Endothelial cell of hepatic sinusoid (primary cell): ENCODE measurements around the gene CEP135.
"Not testable (repeated sequence)": the region's sequence is repeated elsewhere in the genome, so short reads cannot be mapped to it uniquely, and the experiment has no call there.

ENCODE experiments used
- in situ Hi-C: cut with HindIII; loops from 2 replicates; pipeline ENCODE4 v1.10.0; 2017; ENCODE audit warnings: low sequenced_read_pairs

The CEP135 gene

GRCh38 chr4:55948726-55949481 is at the start of gene CEP135:
Gene CEP135, plus strand, starts transcription at chr4:55948945. Its CDS starts 3,186 bp downstream, at chr4:55952131.
- in situ Hi-C loops = no loop called here

- in situ Hi-C loops = no loop called here
Observed at GRCh38 chr4:55902677-55903076, 46.1 kb upstream of the CEP135 start.

- in situ Hi-C loops = no loop called here
Observed at GRCh38 chr4:55903577-55903976, 45.2 kb upstream of the CEP135 start.

- in situ Hi-C loops = no loop called here
Observed at GRCh38 chr4:55904576-55904975, 44.2 kb upstream of the CEP135 start.

GRCh38 chr4:55906323-55906722 is 42.4 kb upstream of the CEP135 start:
- in situ Hi-C loops = no loop called here

GRCh38 chr4:55906989-55907388 is 41.8 kb upstream of the CEP135 start:
- in situ Hi-C loops = no loop called here

- in situ Hi-C loops = no loop called here
Observed at GRCh38 chr4:55907469-55907868, 41.3 kb upstream of the CEP135 start.

- in situ Hi-C loops = no loop called here
Observed at GRCh38 chr4:55910140-55910539, 38.6 kb upstream of the CEP135 start.

GRCh38 chr4:55912249-55912648 is 36.5 kb upstream of the CEP135 start:
- in situ Hi-C loops = no loop called here

- in situ Hi-C loops = no loop called here
Observed at GRCh38 chr4:55920571-55920970, 28.2 kb upstream of the CEP135 start.

GRCh38 chr4:55921093-55921492 is 27.7 kb upstream of the CEP135 start:
- in situ Hi-C loops = no loop called here

- in situ Hi-C loops = no loop called here
Observed at GRCh38 chr4:55925241-55925640, 23.5 kb upstream of the CEP135 start.

GRCh38 chr4:55926610-55927009 is 22.1 kb upstream of the CEP135 start:
- in situ Hi-C loops = no loop called here

- in situ Hi-C loops = no loop called here
Observed at GRCh38 chr4:55927803-55928437, 20.8 kb upstream of the CEP135 start.

- in situ Hi-C loops = no loop called here
Observed at GRCh38 chr4:55928846-55929245, 19.9 kb upstream of the CEP135 start.

GRCh38 chr4:55931043-55931442 is 17.7 kb upstream of the CEP135 start:
- in situ Hi-C loops = no loop called here

GRCh38 chr4:55931833-55932232 is 16.9 kb upstream of the CEP135 start:
- in situ Hi-C loops = no loop called here

GRCh38 chr4:55932511-55932910 is 16.2 kb upstream of the CEP135 start:
- in situ Hi-C loops = no loop called here

GRCh38 chr4:55933611-55934010 is 15.1 kb upstream of the CEP135 start:
- in situ Hi-C loops = no loop called here

- in situ Hi-C loops = not testable (repeated sequence)
Observed at GRCh38 chr4:55935907-55936306, 12.8 kb upstream of the CEP135 start.

GRCh38 chr4:55938481-55938880 is 10.3 kb upstream of the CEP135 start:
- in situ Hi-C loops = no loop called here

GRCh38 chr4:55939421-55939820 is 9.3 kb upstream of the CEP135 start:
- in situ Hi-C loops = no loop called here
